DMS79 treated with DMSO at 0.1 percent for 48 hours (cell line): ENCODE data around the gene TEKT1.
"Not testable (repeated sequence)": the region's sequence is repeated elsewhere in the genome, so short reads cannot be mapped to it uniquely, and the experiment has no call there.

Experiments used
- DNase-seq: peaks from one replicate; lab custom pipeline; 2025; lab: John Stamatoyannopoulos, UW

The TEKT1 gene

DNA sequence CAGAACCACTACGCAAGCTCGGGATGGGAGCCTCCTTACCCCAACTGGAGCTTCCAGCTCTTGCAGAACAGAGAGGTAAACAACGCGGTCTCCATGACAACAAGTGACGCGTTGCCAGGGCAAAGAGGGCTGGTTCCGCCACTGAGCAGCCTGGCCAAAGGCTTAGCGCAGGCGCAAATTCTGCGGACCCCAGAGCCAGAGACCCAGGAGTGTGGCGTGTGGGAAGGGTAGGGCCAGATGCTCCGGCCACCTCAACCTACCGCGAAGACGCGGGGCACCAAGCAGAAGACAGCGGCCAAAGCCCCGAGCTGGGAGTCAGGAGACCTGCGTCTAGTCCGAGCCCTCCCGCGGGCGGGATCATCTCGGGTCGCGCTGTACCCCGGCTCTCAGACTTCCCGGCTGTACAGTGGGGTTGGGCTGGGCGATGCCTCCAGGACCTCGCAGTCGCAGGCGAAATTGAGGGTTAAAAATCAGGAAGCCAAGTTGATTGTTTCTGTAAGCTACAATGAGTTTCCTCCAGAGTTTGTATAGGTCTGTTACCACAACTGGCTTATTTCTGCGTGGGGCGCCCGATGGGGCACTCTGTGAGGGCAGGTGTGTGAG is at the start of gene TEKT1:
Gene TEKT1, minus strand, starts transcription at position 69 of the 603 bp plus-strand sequence. CDS start 1,353 bp downstream, outside the sequence.
- DNase-seq, result peak; percentile 57

DNA sequence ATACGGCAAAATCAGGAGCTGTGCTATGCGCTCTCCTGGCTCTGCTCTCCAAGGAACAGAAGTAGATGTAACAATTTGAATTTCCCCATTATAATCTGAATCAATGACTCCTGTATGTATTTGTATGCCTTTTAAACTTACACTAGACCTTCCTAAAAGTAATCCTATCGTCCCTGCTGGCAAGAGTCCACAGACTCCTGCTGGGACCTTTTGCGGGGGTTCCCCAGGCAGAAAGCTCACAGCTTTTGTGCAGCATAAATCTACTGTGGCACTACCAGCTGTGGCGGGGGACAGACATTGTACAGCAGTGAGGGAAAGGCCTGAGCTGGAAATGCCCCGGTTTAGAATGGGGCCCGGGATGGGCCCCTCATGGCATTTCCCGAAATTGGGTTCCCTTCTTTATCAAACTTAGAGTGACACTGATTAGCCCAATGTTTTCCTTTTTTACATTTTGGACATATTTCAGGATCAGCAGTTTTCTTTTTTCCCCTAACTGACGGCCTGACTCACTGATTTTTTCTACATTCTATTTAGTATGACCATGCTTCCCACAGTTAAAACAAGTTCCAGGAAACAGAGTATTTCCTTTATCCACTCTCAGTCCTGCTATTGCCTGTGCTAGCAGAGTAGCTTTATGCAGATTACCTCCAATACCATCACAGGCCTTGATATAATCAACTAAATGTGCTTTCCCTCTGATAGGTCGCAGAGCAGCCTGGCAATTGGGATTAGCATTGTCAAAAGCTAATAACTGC is 47.9 kb upstream of the TEKT1 start:
- not testable (repeated sequence) for DNase-seq

DNA sequence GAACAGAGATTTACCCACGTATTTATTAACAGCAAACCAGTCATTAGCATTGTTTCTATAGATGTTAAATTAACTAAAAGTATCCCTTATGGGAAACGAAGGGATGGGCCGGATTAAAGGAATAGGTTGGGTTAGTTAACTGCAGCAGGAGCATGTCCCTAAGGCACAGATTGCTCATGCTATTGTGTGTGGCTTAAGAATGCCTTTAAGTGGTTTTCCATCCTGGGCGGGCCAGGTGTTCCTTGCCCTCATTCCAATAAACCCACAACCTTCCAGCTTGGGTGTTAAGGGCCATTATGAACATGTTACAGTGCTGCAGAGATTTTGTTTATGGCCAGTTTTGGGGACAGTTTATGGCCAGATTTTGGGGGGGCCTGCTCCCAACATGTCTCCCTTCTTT is 43.7 kb upstream of the TEKT1 start:
- DNase-seq, result not testable (repeated sequence)

DNA sequence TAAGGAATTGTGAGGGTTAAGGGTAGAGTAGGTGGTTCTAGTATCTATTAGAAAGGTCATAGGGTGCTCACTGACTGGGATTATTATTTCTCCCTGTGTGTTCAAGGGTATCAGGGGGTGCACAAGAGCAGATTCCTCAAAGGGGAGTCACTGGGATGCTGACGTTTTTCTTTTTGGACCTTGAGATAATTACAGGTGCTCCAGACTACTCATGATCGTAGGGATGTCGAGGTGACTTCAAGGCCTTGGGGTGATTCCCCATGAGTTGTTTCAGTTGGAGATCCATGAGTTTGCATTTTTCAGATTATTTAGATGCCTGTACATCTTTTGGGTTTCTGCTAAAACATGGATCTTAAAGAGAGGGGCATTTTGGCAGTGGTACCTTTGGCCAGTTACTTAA is 41.4 kb upstream of the TEKT1 start:
- no peak for DNase-seq

DNA sequence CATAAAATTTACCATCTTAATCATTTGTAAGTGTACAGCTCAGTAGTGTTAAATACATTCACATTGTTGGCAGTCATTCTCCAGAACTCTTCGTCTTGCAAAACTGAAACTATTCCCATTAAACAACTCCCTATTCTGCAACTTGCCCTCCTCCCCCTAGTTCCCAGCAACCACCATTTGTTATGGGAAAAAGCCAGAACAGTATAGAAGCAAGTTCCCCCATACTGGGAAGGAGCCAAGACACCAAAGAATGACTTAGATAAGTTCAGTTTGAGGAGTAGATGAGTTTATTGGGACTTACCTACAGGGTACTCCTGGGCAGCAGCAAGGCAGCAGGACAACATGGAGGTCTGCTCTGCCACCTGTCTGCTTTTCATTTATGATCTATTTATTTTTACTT is 39.3 kb upstream of the TEKT1 start:
- no peak for DNase-seq

DNA sequence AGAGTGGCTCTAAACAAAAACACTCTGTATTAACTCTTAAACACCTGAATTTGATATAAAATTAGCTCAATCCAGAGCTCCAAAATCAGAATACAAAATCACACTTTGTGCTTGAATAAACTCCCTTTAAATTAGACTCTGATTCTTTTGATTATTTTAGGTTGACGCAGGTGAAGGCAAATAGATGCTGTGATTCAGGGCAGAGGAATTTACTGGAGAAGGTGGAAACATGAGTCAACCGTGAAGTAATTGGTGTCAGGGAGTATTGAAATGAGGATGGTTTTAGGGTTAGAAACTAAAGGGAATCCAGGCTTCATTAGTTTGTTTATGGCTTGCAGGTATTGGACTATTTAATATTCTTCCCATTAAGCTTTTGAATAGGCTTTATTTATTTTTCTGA is 37.1 kb upstream of the TEKT1 start:
- DNase-seq, result no peak

DNA sequence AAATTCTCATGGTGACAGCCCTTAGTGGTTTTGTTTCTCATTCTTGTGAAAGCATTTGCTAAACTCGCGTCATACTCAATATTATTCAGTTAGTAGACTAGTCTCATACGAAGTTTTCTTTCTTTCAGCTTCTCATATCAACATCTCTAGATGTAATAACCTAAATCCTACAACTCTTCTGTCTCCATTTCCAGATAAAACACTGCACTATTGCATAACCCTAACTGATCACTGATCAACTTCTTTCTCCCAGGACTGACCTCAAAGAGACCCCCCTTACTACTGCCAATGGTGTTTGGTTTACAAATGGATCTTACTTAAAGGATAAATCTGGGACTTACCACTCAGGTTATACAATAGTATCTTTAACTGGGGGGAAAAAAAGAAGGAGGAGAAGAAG is 36.3 kb upstream of the TEKT1 start:
- no peak for DNase-seq

DNA sequence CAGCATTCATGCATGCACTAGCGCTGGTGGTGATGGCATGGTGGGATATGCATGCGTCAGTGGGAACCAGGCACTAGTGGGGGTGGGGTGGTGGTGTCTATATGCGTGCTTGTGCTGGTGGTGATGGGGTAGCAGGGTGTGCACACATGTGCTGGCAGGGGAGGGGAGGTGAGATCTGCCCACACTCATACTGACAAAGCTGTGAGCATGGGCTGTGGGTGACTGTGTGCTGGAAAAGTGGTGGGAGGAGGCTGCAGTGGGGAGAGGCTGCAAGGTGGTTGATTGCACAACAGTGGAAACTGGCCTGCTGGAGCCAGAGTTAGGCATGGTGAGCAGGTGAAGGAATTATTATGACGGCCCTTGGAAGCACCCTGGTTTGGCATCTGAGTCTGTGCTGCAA is 31.3 kb upstream of the TEKT1 start:
- DNase-seq, result no peak

DNA sequence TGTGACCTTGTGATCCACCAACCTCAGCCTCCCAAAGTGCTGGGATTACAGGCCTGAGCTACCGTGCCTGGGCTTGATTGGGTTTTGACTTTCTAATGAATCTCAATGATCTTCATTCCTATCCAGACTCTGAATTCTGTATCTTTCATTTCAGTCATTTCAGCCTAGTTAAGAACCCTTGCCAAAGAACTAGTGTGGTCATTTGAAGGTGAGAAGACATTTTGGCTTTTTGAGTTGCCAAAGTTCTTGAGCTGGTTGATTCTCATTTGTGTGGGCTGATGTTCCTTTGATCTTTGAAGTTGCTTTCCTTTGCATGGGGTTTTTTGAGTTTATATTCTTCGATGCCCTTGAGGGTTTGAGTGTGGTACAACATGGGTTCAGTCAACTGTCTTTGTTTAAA is 30.6 kb upstream of the TEKT1 start:
- no peak for DNase-seq

DNA sequence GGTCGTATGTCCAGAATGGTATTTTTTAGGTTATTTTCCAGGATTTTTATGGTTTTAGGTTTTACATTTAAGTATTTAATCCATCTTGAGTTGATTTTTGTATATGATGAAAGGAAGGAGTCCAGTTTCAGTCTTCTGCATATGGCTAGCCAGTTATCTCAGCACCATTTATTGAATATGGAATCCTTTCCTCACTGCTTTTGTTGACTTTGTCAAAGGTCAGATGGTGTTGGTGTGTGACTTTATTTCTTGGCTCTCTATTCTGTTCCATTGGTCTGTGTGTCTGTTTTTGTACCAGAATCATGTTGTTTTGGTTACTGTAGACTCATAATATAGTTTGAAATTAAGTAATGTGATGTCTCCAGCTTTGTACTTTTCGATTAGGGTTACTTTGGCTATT is 26.4 kb upstream of the TEKT1 start:
- DNase-seq, result no peak

DNA sequence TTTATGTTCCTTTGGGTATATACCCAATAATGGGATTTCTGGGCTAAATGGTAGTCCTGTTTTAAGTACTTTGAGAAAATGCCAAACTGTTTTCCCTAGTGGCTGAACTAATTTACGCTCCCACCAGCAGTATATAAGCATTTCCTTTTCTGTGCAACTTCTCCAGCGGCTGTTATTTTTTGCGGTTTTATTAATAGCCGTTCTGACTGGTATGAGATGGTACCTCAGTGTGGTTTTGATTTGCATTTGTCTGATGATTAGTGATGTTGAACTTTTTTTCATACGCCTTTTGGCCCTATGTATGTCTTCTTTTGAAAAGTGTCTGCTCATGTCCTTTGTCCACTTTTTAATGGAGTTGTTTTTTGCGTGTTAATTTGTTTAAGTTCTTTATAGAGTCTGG is 25.8 kb upstream of the TEKT1 start:
- no peak for DNase-seq

DNA sequence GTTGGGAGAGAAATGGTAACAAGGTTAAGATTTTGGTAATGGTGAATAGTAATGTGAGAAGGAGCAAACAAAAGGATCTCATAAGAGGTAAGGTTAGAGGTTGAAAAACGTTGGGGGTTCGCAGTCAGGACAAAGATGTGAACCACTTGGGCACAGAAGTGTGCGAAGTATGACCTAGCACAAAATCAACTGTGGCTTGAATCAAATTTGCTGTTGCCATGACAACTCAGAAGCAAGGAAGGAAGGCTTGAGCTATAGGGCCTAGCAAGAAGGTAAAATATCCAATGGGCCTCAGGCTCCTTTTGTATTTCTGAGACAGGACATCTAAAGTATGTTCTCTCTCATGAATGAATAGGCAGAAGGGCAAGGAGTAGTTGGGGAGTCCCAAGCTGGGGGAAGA is 24.5 kb upstream of the TEKT1 start:
- DNase-seq, result peak; percentile 13

DNA sequence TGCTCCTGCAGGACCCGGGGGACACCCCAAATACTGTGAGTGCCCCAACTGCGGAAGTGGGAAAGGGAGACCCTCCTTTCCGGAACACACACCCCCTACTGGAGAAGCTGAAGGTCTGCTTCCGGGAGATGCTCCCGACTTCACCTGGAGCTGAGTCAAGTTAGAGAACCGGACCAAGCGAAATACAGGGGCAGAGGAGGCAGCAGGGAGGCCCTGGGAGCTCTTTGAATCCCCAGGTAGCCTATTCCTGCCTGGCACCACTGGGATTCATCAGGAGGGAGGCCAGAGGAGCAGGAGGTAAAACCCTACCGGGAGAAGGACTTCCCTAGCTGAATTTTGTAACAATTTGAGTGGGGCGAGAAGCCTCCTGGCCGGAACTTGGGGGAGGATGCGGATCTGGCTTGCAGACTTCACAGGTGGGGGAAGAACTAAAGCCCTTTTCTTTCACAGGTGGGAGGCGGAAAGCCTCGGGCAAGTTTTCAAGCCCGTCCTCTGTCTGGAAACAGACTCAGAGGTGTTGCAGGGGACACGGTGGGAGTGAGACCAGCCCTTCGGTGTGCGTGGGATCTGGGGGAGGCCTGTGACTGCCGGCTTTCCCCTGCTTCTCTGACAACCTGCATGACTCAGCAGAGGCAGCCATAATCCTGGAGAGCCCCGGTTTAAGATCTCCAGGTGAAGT is 22.4 kb upstream of the TEKT1 start:
- no peak for DNase-seq

DNA sequence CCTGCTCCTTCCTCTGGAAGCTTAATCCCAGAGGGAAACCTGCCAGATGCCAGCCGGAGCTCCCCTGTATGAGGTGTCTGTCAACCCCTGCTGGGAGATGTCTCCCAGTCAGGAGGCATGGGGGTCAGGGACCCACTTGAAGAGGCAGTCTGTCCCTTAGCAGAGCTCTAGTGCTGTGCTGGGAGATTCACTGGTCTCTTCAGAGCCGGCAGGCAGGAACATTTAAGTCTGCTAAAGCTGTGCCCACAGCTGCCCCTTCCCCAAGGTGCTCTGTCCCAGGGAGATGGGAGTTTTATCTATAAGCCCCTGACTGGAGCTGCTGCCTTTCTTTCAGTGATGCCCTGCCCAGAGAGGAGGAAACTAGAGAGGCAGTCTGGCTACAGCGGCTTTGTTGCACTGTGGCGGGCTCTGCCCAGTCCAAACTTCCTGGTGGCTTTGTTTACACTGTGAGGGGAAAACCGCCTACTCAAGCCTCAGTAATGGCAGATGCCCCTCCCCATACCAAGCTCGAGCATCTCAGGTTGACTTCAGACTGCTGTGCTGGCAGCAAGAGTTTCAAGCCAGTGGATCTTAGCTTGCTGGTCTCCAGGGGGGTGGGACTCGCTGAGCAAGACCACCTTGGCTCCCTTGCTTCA is 17.1 kb upstream of the TEKT1 start:
- not testable (repeated sequence) for DNase-seq

DNA sequence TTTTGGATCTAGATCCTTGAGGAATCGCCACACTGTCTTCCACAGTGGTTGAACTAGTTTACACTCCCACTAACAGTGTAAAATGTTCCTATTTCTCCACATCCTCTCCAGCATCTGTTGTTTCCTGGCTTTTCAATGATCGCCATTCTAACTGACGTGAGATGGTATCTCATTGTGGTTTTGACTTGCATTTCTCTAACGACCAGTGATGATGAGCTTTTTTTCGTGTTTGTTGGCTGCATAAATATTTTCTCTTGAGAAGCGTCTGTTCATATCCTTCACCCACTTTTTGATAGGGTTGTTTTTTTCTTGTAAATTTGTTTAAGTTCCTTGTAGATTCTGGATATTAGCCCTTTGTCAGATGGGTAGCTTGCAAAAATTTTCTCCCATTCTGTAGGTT is 14.6 kb upstream of the TEKT1 start:
- not testable (repeated sequence) for DNase-seq

DNA sequence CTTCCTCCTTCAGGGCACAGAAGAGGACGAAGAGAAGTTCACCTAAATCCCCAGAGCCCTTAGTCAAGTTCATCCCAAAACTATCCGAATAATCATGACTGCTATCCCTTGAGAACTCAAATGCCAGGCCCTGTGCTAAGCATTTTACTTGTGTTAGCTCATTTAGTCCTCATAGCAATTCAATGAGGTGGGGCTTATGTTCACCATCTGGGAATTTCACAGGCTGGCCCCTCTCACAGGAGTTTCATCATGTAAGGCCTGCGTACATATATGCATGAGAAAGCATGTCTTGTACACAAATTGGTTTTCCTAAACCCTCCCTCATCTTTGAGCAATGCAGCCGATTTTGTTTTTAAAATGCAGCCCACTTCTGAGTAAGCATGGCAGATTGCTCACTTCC is 12.9 kb upstream of the TEKT1 start:
- DNase-seq, result not testable (repeated sequence)

DNA sequence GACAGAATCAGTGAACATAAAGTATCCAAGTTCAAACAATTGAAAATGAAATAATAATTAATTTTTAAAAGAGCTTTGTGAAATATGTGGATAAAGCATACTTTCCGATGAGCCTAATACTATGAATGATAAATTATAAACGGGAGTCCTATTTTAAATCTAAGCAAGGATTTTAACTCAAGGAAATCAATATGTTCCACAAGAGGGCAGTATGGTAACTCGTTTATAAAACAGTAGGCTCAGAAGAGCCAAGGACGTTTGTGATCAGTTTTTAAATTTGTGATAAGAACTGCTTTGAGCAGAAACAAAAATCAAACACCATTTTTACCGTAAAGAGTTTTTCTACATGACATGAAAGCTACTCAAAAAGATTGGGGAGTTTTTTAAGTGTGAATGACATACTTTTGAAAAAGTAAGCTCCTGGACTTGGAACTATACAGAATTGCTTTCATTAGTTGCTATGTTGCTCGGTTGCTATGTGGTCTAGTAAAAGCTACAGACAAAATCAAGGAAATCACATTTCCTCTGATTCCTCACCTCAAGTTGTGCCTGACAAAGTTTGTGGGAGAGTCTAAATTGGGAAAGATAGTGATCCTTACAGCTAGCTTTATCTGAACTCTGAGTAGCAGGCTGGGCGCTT is 11.8 kb upstream of the TEKT1 start:
- peak; percentile 32 for DNase-seq

DNA sequence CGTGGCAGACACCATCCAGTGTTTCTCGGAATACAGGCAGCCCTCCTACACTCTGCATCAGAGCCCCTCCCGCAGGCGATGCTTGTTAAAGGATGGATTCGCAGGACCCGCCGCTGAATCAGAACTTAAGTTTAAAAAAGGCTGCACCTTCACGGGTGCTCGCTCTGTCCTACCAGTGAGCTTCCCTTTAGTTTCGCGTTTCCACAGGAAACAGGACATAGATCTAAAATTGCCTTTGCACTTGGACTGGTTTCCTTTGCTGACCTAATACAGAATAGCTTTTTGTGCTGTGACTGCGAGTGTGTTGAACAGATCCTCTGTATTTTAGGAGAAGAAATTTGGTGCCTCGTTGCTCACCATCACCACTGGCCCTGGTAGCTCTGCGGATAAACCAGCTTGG is 10.2 kb upstream of the TEKT1 start:
- DNase-seq, result not testable (repeated sequence)

DNA sequence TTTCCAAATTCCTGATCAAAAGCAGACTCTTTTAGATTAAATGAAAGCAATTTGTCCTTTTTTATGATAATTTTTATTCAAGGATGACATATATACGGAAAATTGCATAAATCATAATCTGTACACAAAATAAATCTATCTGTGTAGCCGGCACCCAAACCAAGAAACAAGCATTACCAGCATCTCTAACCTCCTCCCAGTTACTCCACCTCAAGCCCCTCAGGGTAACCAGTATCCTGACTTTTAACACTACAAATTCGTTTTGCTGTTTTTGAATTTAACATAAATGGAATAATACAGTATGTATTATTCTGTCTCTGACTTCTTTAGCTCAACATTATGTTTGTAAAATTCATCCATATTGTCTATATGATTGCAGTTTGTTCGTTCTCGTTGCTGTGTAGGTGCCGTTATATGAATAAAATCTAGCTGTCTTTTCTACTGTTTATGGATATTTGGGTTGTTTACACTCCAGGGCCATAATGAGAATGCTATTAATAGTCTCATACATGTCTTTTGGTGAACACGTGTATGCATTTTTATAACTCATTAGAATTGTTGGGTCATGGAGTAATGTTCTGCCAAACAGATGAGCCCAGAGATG is 1.0 kb downstream of the TEKT1 start:
- no peak for DNase-seq

DNA sequence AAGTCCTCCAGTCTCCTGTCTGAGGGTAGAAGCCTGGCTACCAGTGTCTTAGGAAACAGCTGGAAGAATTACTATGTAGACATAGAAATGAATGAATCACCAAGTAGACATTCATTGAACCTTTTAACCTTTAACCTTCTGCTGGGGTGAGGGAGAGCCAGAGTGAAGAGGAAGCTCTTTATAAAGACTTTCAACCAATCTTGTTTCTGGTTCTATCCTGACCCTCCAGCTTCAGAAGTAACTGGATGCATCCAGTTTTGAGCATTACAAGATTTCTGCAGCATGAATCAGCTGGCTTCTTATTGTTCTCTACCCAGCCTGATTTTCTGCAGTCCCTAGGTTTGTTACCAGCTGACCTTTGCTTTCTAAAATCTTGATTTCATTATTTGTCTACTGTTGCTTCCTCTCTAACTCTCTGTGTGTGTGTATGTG is 8.5 kb downstream of the TEKT1 start:
- DNase-seq, result no peak

DNA sequence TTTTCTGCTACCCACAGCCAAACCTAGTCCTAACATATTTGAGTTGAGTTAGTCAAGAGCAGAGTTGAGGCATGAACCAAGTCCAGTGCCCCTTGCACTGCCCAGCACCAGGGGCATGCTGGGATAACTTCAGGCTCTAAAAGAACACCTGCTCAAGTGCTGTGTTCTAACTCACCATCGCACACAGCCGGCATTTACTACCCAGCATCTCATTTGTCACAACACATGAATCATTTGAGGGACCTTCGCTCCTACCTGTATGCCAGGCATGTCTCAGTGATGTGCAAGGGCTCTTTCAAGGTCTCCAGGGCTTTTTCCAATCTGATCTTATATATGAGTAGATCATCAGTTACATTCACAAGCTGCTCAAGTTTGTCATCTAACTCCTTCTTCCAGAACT is 12.6 kb downstream of the TEKT1 start:
- no peak for DNase-seq

DNA sequence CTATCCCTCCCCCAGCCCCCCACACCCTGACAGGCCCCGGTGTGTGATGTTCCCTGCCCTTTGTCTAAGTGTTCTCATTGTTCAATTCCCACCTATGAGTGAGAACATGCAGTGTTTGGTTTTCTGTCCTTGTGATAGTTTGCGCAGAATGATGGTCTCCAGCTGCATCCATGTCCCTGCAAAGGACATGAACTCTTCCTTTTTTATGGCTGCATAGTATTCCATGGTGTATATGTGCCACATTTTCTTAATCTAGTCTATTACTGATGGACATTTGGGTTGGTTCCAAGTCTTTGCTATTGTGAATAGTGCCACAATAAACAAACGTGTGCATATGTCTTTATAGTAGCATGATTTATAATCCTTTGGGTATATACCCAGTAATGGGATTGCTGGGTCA is 15.2 kb downstream of the TEKT1 start:
- DNase-seq, result not testable (repeated sequence)
